H1 (cell line): ENCODE measurements around the gene LPP. TPM values are rescaled to one million over a fixed set of nuclear protein-coding genes. Genes with fewer than 3 reads are reported as not detected.

Experiments
- CTCF ChIA-PET: fragments of 300-600 bp; sonication (Branson Sonifier 250); formaldehyde crosslinking; loops from one replicate; lab custom pipeline; 2021; ENCODE audit not compliant: partially characterized antibody; lab: Charles Lee
- POLR2A ChIA-PET: fragments of 300-600 bp; sonication (Branson Sonifier 250); formaldehyde crosslinking; loops from one replicate; lab custom pipeline; 2021; ENCODE audit warnings: inconsistent platforms; ENCODE audit not compliant: partially characterized antibody; lab: Charles Lee
- DNase-seq, 2 experiments: peaks; one replicate each; pipeline versions ENCODE4 v3.0.0 to v3.0.0-alpha.2; 2010 to 2022; ENCODE audit warnings: low spot score in 2 of 2, low read depth in 1 of 2, mixed read lengths in 1 of 2
- FAIRE-seq: peaks from 2 replicates; lab custom pipeline; 2011; peaks lifted over from hg19 to GRCh38; lab: Jason Lieb, UNC
- H2AFZ ChIP-seq: 2 replicates; pipeline ENCODE4 v1.8.1; 2012; ENCODE audit warnings: low read length, inconsistent platforms
- H2AK5ac ChIP-seq: 2 replicates; pipeline ENCODE4 v1.6.1; 2013; ENCODE audit warnings: low read depth, low read length
- H2BK120ac ChIP-seq: replicated peaks from 2 replicates; pipeline ENCODE3; 2013; ENCODE audit warnings: low read depth, low read length, inconsistent platforms
- H2BK12ac ChIP-seq: 2 replicates; pipeline ENCODE4 v1.6.1; 2013; ENCODE audit warnings: low read depth, low read length
- H2BK15ac ChIP-seq: 2 replicates; pipeline ENCODE4 v1.6.1; 2013; ENCODE audit warnings: low read length
- H2BK20ac ChIP-seq: 2 replicates; pipeline ENCODE4 v1.6.1; 2013; ENCODE audit warnings: low read length
- H2BK5ac ChIP-seq: 2 replicates; pipeline ENCODE4 v1.6.1; 2013; ENCODE audit warnings: low read depth, low read length
- H3K14ac ChIP-seq: 2 replicates; pipeline ENCODE4 v1.6.1; 2013; ENCODE audit warnings: inconsistent platforms; ENCODE audit not compliant: insufficient read length
- H3K18ac ChIP-seq: 2 replicates; pipeline ENCODE4 v1.6.1; 2013; ENCODE audit warnings: low read length; ENCODE audit errors: extremely low read depth
- H3K23ac ChIP-seq: 2 replicates; pipeline ENCODE4 v1.6.1; 2013; ENCODE audit warnings: inconsistent platforms; ENCODE audit not compliant: insufficient read length
- H3K23me2 ChIP-seq: 2 replicates; pipeline ENCODE4 v1.6.1; 2013; ENCODE audit warnings: low read depth, low read length
- H3K27ac ChIP-seq: 2 replicates; pipeline ENCODE4 v1.6.1; 2011; ENCODE audit warnings: low read depth, low read length, inconsistent platforms
- H3K27me3 ChIP-seq, 4 experiments: replicated peaks in 1 of 4; 1 replicate in 1 of 4; 2 replicates in 3 of 4; pipeline versions ENCODE4 v1.6.1 to v1.8.1; 2011 to 2013; ENCODE audit warnings: low read length in 3 of 4, mild to moderate bottlenecking in 3 of 4, inconsistent platforms in 2 of 4, mixed read lengths in 2 of 4, moderate library complexity in 1 of 4; ENCODE audit not compliant: control insufficient read depth in 3 of 4, insufficient read depth in 3 of 4; ENCODE audit errors: extremely low read depth in 1 of 4
- H3K36me3 ChIP-seq, 4 experiments: 2 replicates each; pipeline versions ENCODE4 v1.6.1 to v1.8.1; 2011 to 2013; ENCODE audit warnings: mild to moderate bottlenecking in 4 of 4, low read length in 3 of 4, moderate library complexity in 2 of 4, control low read depth in 1 of 4, inconsistent platforms in 1 of 4; ENCODE audit not compliant: insufficient read depth in 4 of 4, control insufficient read depth in 2 of 4
- H3K4ac ChIP-seq: replicated peaks from 2 replicates; pipeline ENCODE3; 2013; ENCODE audit warnings: low read length, low read depth, mixed read lengths, inconsistent platforms; ENCODE audit not compliant: insufficient read length
- H3K4me1 ChIP-seq, 4 experiments: replicated peaks in 1 of 4; 1 replicate in 1 of 4; 2 replicates in 3 of 4; pipeline versions ENCODE4 v1.6.1 to v1.8.1; 2011 to 2013; ENCODE audit warnings: low read length in 3 of 4, inconsistent platforms in 2 of 4, mixed read lengths in 1 of 4; ENCODE audit not compliant: insufficient read depth in 4 of 4, control insufficient read depth in 3 of 4
- H3K4me2 ChIP-seq, 2 experiments: 2 replicates each; pipeline versions ENCODE4 v1.6.1 to v1.8.1; 2011 to 2013; ENCODE audit warnings: low read depth in 2 of 2, low read length in 2 of 2, control low read depth in 1 of 2, inconsistent platforms in 1 of 2, mild to moderate bottlenecking in 1 of 2; ENCODE audit not compliant: insufficient read depth in 1 of 2
- H3K4me3 ChIP-seq, 4 experiments: fragments of 200-600, 300-600 bp in 1 of 4; sonication (generic), shearing (Covaris generic), sonication (Bioruptor Twin) in 1 of 4; 2 replicates each; pipeline versions ENCODE4 v1.5.1 to v1.8.1; 2011 to 2016; ENCODE audit warnings: low read length in 4 of 4, low read depth in 3 of 4, control low read depth in 2 of 4, inconsistent platforms in 2 of 4, mild to moderate bottlenecking in 2 of 4, mixed read lengths in 1 of 4, moderate library complexity in 1 of 4; ENCODE audit not compliant: insufficient read depth in 2 of 4; ENCODE audit errors: extremely low read depth in 1 of 4
- H3K56ac ChIP-seq: replicated peaks from 2 replicates; pipeline ENCODE3; 2013; ENCODE audit warnings: low read depth, mild to moderate bottlenecking, mixed read lengths, low read length, inconsistent platforms; ENCODE audit not compliant: insufficient read length
- H3K79me1 ChIP-seq: 2 replicates; pipeline ENCODE4 v1.6.1; 2013; ENCODE audit warnings: low read depth, low read length, control low read depth
- H3K79me2 ChIP-seq, 2 experiments: 2 replicates each; pipeline versions ENCODE4 v1.6.1 to v1.8.1; 2012 to 2013; ENCODE audit warnings: low read length in 2 of 2, mild to moderate bottlenecking in 2 of 2, inconsistent platforms in 1 of 2; ENCODE audit not compliant: insufficient read depth in 2 of 2, control insufficient read depth in 1 of 2
- H3K9ac ChIP-seq, 4 experiments: replicated peaks in 1 of 4; 1 replicate in 1 of 4; 2 replicates in 3 of 4; pipeline versions ENCODE4 v1.6.1 to v1.8.1; 2011 to 2013; ENCODE audit warnings: low read depth in 3 of 4, low read length in 3 of 4, control low read depth in 2 of 4, mild to moderate bottlenecking in 2 of 4, moderate library complexity in 2 of 4, inconsistent platforms in 1 of 4; ENCODE audit errors: extremely low read depth in 1 of 4
- H3K9me3 ChIP-seq, 2 experiments: 2 replicates each; pipeline versions ENCODE4 v1.6.1 to v1.8.1; 2012 to 2013; ENCODE audit warnings: mild to moderate bottlenecking in 2 of 2, moderate library complexity in 2 of 2, control low read depth in 1 of 2, inconsistent platforms in 1 of 2, low read depth in 1 of 2, low read length in 1 of 2, mixed read lengths in 1 of 2; ENCODE audit not compliant: insufficient read depth in 2 of 2
- H4K20me1 ChIP-seq, 2 experiments: replicated peaks in 1 of 2; 2 replicates each; pipeline versions ENCODE3 to v1.8.1; 2011 to 2013; ENCODE audit warnings: inconsistent platforms in 2 of 2, low read length in 2 of 2, mild to moderate bottlenecking in 1 of 2; ENCODE audit not compliant: insufficient read depth in 2 of 2, control insufficient read depth in 1 of 2
- H4K5ac ChIP-seq: 2 replicates; pipeline ENCODE4 v1.6.1; 2013; ENCODE audit warnings: low read length, low read depth, mixed read lengths, inconsistent platforms; ENCODE audit not compliant: insufficient read length
- H4K8ac ChIP-seq: 2 replicates; pipeline ENCODE4 v1.8.0; 2013; ENCODE audit warnings: mild to moderate bottlenecking, moderate library complexity, low read length, inconsistent platforms; ENCODE audit not compliant: insufficient read depth; ENCODE audit errors: extremely low read depth
- H4K91ac ChIP-seq: replicated peaks from 2 replicates; pipeline ENCODE3; 2013; ENCODE audit warnings: low read length, mixed read lengths, inconsistent platforms; ENCODE audit not compliant: insufficient read length
- ATF2 ChIP-seq: IDR thresholded peaks from 2 replicates; pipeline ENCODE4 v1.6.1; 2012; ENCODE audit warnings: low read length, inconsistent platforms
- CHD2 ChIP-seq: IDR thresholded peaks from 2 replicates; pipeline ENCODE4 v1.6.1; 2012; ENCODE audit warnings: low read length, improper control_type of control experiment
- EP300 ChIP-seq, 2 experiments: IDR thresholded peaks; 1 replicate in 1 of 2; 2 replicates in 1 of 2; pipeline ENCODE4 v1.6.1; 2011 to 2012; ENCODE audit warnings: low read depth in 2 of 2, low read length in 2 of 2, mild to moderate bottlenecking in 2 of 2, borderline replicate concordance in 1 of 2, inconsistent platforms in 1 of 2, moderate library complexity in 1 of 2
- HDAC2 ChIP-seq, 2 experiments: fragments of 300-600 bp in 1 of 2; sonication (generic) in 1 of 2; IDR thresholded peaks; 2 replicates each; pipeline ENCODE4 v1.6.1; 2011 to 2012; ENCODE audit warnings: low read depth in 2 of 2, low read length in 2 of 2, mild to moderate bottlenecking in 2 of 2, moderate library complexity in 2 of 2, borderline replicate concordance in 1 of 2, inconsistent platforms in 1 of 2
- JUN ChIP-seq: IDR thresholded peaks from 2 replicates; pipeline ENCODE4 v1.6.1; 2011; ENCODE audit warnings: low read depth, mild to moderate bottlenecking, improper control_type of control experiment, low read length
- JUND ChIP-seq: IDR thresholded peaks from 2 replicates; pipeline ENCODE4 v1.6.1; 2011; ENCODE audit warnings: mild to moderate bottlenecking, improper control_type of control experiment, low read length
- KDM4A ChIP-seq: IDR thresholded peaks from one replicate; pipeline ENCODE4 v1.7.1; 2012; ENCODE audit warnings: low read depth, mild to moderate bottlenecking, moderate library complexity, low read length, inconsistent platforms; ENCODE audit not compliant: severe bottlenecking
- MAFK ChIP-seq: IDR thresholded peaks from 2 replicates; pipeline ENCODE4 v1.6.1; 2012; ENCODE audit warnings: low read depth, mild to moderate bottlenecking, improper control_type of control experiment, low read length
- POLR2AphosphoS5 ChIP-seq: IDR thresholded peaks from 2 replicates; pipeline ENCODE4 v1.6.1; 2011; ENCODE audit warnings: low read depth, low read length
- RAD21 ChIP-seq, 2 experiments: IDR thresholded peaks in 1 of 2; conservative IDR thresholded peaks in 1 of 2; 2 replicates each; pipeline ENCODE4 v1.6.1; 2011; ENCODE audit warnings: low read depth in 2 of 2, low read length in 2 of 2, improper control_type of control experiment in 1 of 2, inconsistent platforms in 1 of 2, mild to moderate bottlenecking in 1 of 2, moderate library complexity in 1 of 2
- SUZ12 ChIP-seq: fragments of 200-600 bp; sonication (generic); IDR thresholded peaks from 2 replicates; pipeline ENCODE4 v1.6.1; 2012; ENCODE audit warnings: mild to moderate bottlenecking, inconsistent platforms, low read length, moderate library complexity, mixed read lengths
- WGBS, 2 experiments: shearing (Covaris generic) in 1 of 2; methylation state at CpG; one replicate each; pipeline versions ENCODE4 v1.1.6 to v1.1.7; 2013 to 2015; ENCODE audit warnings: low lambda C conversion rate in 2 of 2, mixed read lengths in 2 of 2, inconsistent platforms in 1 of 2, low coverage in 1 of 2, missing lambda C conversion rate in 1 of 2; ENCODE audit not compliant: insufficient replicate concordance in 2 of 2, insufficient coverage in 1 of 2, insufficient read length in 1 of 2; ENCODE audit errors: extremely low coverage in 1 of 2, missing lambda C conversion rate in 1 of 2; 5-methylcytosine and 5-hydroxymethylcytosine counted together
- polyA plus RNA-seq, 7 experiments: library from polyadenylated mRNA; depleted of rRNA in 3 of 7; stranded (reverse) in 5 of 7; unstranded in 2 of 7; fragments of >200 nt in 5 of 7; fragments of 200-250 nt in 2 of 7; gene quantifications; 1 replicate in 5 of 7; 2 replicates in 1 of 7; 4 replicates in 1 of 7; pipeline versions ENCODE4 v1.2.1 to v1.2.3, GENCODE V29; 2011 to 2013; ENCODE audit warnings: missing spikeins in 2 of 7, mixed read lengths in 2 of 7
- total RNA-seq: library from RNA; stranded (reverse); fragmentation: NEBNext Ultra II Directional; extraction: Animal tissue kit (Norgen Biotek cat#: 25700); gene quantifications from 2 replicates; pipeline ENCODE4 v1.2.1, GENCODE V29; 2021

Gene LPP
- total and polyA plus RNA-seq, 2 of the 8 experiments (the other 6 are each of a cell fraction or from before 2014, with no cell fraction given): 10.0 to 53.3 TPM

- Histone ChIP-seq H2BK5ac (no peak overlapping the region), H3K9ac (no peak overlapping the region), H3K4me1 (peaks cover 0 to 14% (median 5%) of the 10 kb centered on the region in 4 experiments; a peak in 4 of 7 replicates), H2BK15ac (no peak overlapping the region), H3K79me1 (no peaks in the 10 kb centered on the region; the same call in 1 of the 2 replicates), H3K18ac (no peak overlapping the region), H3K4me3 (no peak overlapping the region), H3K27ac (no peak overlapping the region), H3K14ac (no peak overlapping the region), H2BK20ac (no peak overlapping the region), H3K27me3 (no peaks in the 10 kb centered on the region), H3K23ac (no peak overlapping the region), H4K8ac (no peak overlapping the region), H2BK120ac (no peak overlapping the region), H4K20me1 (no peaks in the 10 kb centered on the region), H3K4ac (no peak overlapping the region), H3K23me2 (no peaks in the 10 kb centered on the region; the same call in 1 of the 2 replicates), H2BK12ac (no peak overlapping the region), H3K36me3 (no peaks in the 10 kb centered on the region; a peak in 1 of 8 replicates), H2AK5ac (no peak overlapping the region), H3K4me2 (no peak overlapping the region; a peak in 1 of 4 replicates), H4K5ac (no peak overlapping the region), H3K56ac (no peak overlapping the region), H2AFZ (no peak overlapping the region), H3K79me2 (peaks cover 3 to 17% of the 10 kb centered on the region in 2 experiments; a peak in 2 of 4 replicates), H3K9me3 (no peaks in the 10 kb centered on the region), H4K91ac (no peak overlapping the region)
- ChIA-PET CTCF (interaction anchor here (1.1 to 2.9 kb wide), 4 partner anchors 9 to 475 kb away, joined by 3 to 9 read pairs (median 6); no protein-coding TSS in a partner anchor), POLR2A (interaction anchor here (0.6 to 0.7 kb wide), 2 partner anchors 60 to 182 kb away, joined by 3 read pairs; partner anchors contain the start of gene LPP)
- FAIRE-seq (no peak), DNase-seq (no peak)
- WGBS, 2 experiments: 83% methylated on average over 1 of the region's 1 CpG; no CpG with 5 or more reads in 1 of the 2 experiments
- TF ChIP-seq MAFK (no peak), HDAC2 (IDR thresholded peaks at IDR 0.05; ENCODE audit: borderline replicate concordance in 1 of 2, low read depth in 2 of 2, low read length in 2 of 2) (no peak), POLR2AphosphoS5 (no peak), EP300 (IDR thresholded peaks at IDR 0.05; ENCODE audit: borderline replicate concordance in 1 of 2, low read depth in 2 of 2, low read length in 2 of 2) (no peak), CHD2 (no peak), JUND (no peak), ATF2 (no peak), RAD21 (IDR thresholded peaks at IDR 0.05 in 1 of 2, conservative IDR thresholded peaks at IDR 0.05 in 1 of 2; ENCODE audit: low read depth in 2 of 2, low read length in 2 of 2) (no peak), KDM4A (no peak), SUZ12 (no peak), JUN (no peak)
Measured at GRCh38 chr3:188214442-188214841, 60.5 kb downstream of the LPP start.
